GM21423 (cell line): ENCODE data around the gene CDH11.

Experiments used
- ATAC-seq: cut with Tn5 transposase; IDR thresholded peaks from one replicate; pipeline ENCODE4 v1.9.1; 2021; ENCODE audit warnings: mild to moderate bottlenecking, moderate library complexity; ENCODE audit not compliant: unreplicated experiment

The CDH11 gene

GRCh38 chr16:64925166-64925565 is 196.7 kb downstream of the CDH11 start:
- no peak for ATAC-seq

- no peak for ATAC-seq
These were observed 197.8 kb downstream of the CDH11 start for GRCh38 chr16:64924086-64924485.

DNA sequence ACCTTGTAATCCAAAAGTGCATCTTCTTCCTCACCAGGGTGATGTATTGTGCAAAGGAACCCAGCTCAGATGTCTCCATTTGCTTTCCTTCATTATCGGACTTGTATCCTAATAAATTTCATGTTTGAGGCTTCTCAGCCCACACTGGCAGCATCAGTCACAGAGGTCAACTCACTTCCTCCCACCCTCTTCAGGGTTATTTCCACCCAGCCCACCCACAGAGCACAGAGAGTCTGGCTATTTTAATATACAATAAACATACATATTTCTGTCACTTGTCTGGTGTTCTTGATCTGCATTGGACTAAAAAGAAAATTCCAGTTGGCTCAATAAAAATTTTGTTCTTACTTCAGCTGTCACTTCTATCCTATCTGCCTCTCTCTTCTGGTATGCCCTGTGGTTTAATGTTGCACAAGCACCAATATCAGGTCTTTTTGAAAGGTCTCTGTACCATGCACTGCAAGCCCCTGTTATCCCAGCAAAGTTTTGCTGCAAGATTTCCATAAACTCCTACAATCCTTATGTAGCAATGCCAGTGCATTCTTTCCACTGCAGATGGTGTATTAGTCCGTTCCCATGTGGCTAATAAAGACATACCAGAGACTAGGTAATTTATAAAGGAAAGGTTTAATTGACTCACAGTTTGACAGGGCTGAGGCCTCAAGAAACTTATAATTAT is 201.8 kb downstream of the CDH11 start:
- no peak for ATAC-seq

- ATAC-seq = no peak
These were observed 202.7 kb downstream of the CDH11 start for GRCh38 chr16:64919141-64919540.

GRCh38 chr16:64916051-64916450 is 205.8 kb downstream of the CDH11 start:
- no peak for ATAC-seq

GRCh38 chr16:64910356-64910755 is 211.5 kb downstream of the CDH11 start:
- ATAC-seq = no peak

GRCh38 chr16:64907844-64908243 is 214.0 kb downstream of the CDH11 start:
- no peak for ATAC-seq

GRCh38 chr16:64903770-64904169 is 218.1 kb downstream of the CDH11 start:
- no peak for ATAC-seq

GRCh38 chr16:64900517-64900916 is 221.3 kb downstream of the CDH11 start:
- ATAC-seq = no peak

GRCh38 chr16:64900019-64900418 is 221.8 kb downstream of the CDH11 start:
- no peak for ATAC-seq

- no peak for ATAC-seq
These were observed 223.7 kb downstream of the CDH11 start for GRCh38 chr16:64898159-64898558.
